ENCODE results near the gene DTX3L.

Gene DTX3L

GRCh38 chr3:122564155-122564912 is at the start of gene DTX3L, which contains the start of gene PARP9:
Gene DTX3L, plus strand, starts transcription at chr3:122564338. Its CDS starts 89 bp downstream, at chr3:122564427.
Gene PARP9, minus strand, starts transcription at chr3:122564300. Its CDS starts 4,680 bp downstream, at chr3:122559620.
- TF ChIP-seq, protein P1, sequence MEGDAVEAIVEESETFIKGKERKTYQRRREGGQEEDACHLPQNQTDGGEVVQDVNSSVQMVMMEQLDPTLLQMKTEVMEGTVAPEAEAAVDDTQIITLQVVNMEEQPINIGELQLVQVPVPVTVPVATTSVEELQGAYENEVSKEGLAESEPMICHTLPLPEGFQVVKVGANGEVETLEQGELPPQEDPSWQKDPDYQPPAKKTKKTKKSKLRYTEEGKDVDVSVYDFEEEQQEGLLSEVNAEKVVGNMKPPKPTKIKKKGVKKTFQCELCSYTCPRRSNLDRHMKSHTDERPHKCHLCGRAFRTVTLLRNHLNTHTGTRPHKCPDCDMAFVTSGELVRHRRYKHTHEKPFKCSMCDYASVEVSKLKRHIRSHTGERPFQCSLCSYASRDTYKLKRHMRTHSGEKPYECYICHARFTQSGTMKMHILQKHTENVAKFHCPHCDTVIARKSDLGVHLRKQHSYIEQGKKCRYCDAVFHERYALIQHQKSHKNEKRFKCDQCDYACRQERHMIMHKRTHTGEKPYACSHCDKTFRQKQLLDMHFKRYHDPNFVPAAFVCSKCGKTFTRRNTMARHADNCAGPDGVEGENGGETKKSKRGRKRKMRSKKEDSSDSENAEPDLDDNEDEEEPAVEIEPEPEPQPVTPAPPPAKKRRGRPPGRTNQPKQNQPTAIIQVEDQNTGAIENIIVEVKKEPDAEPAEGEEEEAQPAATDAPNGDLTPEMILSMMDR (IDR thresholded peaks at IDR 0.05; ENCODE audit: borderline replicate concordance, insufficient read depth, low read depth, low read length), result no peak
- peak within 1 kb of the TSS; percentile 82 for H3K4me3 ChIP-seq (ENCODE audit: low read depth, low read length)

- H3K4me3 ChIP-seq (ENCODE audit: low read depth, low read length), result peak overlapping the region; percentile 95
- TF ChIP-seq, protein P1 (IDR thresholded peaks at IDR 0.05; ENCODE audit: borderline replicate concordance, insufficient read depth, low read depth, low read length), result no peak
These were observed 49.1 kb upstream of the DTX3L start for GRCh38 chr3:122515020-122515468.

GRCh38 chr3:122515870-122516269 is 48.3 kb upstream of the DTX3L start:
- TF ChIP-seq, protein P1 (IDR thresholded peaks at IDR 0.05; ENCODE audit: borderline replicate concordance, insufficient read depth, low read depth, low read length), result no peak
- no peak overlapping the region for H3K4me3 ChIP-seq (ENCODE audit: low read depth, low read length)

- no peak overlapping the region for H3K4me3 ChIP-seq (ENCODE audit: low read depth, low read length)
- TF ChIP-seq, protein P1 (IDR thresholded peaks at IDR 0.05; ENCODE audit: borderline replicate concordance, insufficient read depth, low read depth, low read length), result no peak
These were observed 47.2 kb upstream of the DTX3L start for GRCh38 chr3:122516846-122517360.

GRCh38 chr3:122519693-122520092 is 44.4 kb upstream of the DTX3L start:
- TF ChIP-seq, protein P1 (IDR thresholded peaks at IDR 0.05; ENCODE audit: borderline replicate concordance, insufficient read depth, low read depth, low read length), result no peak

DNA sequence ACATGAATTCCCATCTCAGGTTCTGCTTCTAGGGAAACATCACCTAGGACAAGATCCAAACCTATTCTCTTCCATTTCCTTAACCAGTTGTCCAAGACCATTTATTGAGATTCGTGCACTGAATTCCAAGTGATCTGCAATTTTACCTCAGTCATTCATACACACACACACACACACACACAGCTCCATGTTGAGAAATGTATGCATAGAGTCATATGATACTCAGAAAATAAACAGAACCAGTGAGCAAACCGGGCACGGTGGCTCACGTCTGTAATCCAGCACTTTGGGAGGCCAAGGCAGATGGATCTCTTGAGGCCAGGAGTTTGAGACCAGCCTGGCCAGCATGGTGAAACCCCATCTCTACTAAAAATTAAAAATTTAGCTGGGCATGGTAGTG is 43.3 kb upstream of the DTX3L start:
- TF ChIP-seq, protein P1 (IDR thresholded peaks at IDR 0.05; ENCODE audit: borderline replicate concordance, insufficient read depth, low read depth, low read length), result no peak
- no peak overlapping the region for H3K4me3 ChIP-seq (ENCODE audit: low read depth, low read length)

More at GRCh38 chr3:122519693-122520092, 44.4 kb upstream of the DTX3L start:
- no peak overlapping the region for H3K4me3 ChIP-seq (ENCODE audit: low read depth, low read length)

DNA sequence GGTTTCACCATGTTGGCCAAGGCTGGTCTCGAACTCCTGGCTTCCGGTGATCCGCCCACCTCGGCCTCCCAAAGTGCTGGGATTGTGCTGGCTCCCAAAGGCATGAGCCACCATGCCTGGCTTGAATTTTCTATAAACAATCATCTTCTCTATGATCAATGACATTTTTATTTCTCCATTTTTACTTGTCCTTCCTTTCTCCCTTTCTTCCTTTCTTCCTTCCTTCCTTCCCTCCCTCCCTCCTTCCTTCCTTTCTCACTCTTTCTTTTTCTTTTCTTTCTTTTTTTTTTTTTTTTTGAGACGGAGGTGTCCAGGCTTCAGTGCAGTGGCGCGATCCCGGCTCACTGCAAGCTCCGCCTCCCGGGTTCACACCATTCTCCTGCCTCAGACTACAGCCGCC is 40.8 kb upstream of the DTX3L start:
- no peak overlapping the region for H3K4me3 ChIP-seq (ENCODE audit: low read depth, low read length)
- TF ChIP-seq, protein P1 (IDR thresholded peaks at IDR 0.05; ENCODE audit: borderline replicate concordance, insufficient read depth, low read depth, low read length), result no peak

Data from GM12875 (cell line).